Activated naive CD4-positive, alpha-beta T cell treated with anti-CD3 and anti-CD28 coated beads, Interleukin-2, amount 50 U/mL, for 24 hours (primary cell): ENCODE measurements around the gene LCN6.

Experiments
- H3K27ac Mint-ChIP-seq: one replicate; pipeline ENCODE4 v1.8.0; 2021; ENCODE audit warnings: mild to moderate bottlenecking, mixed read lengths
- H3K27me3 Mint-ChIP-seq: one replicate; pipeline ENCODE4 v1.8.0; 2021; ENCODE audit warnings: mixed read lengths
- H3K36me3 Mint-ChIP-seq: one replicate; pipeline ENCODE4 v1.8.0; 2021; ENCODE audit warnings: mixed read lengths
- H3K4me1 Mint-ChIP-seq: one replicate; pipeline ENCODE4 v1.8.0; 2021; ENCODE audit warnings: mixed read lengths
- H3K4me3 Mint-ChIP-seq: one replicate; pipeline ENCODE4 v1.8.0; 2021; ENCODE audit warnings: mild to moderate bottlenecking, mixed read lengths
- H3K9me3 Mint-ChIP-seq: one replicate; pipeline ENCODE4 v1.8.0; 2021; ENCODE audit warnings: mixed read lengths

Gene LCN6

GRCh38 chr9:136728548-136729123 is 19.7 kb downstream of the LCN6 start:
- Mint-ChIP-seq H3K4me3 (peak overlapping the region; percentile 60), H3K27me3 (no peaks in the 10 kb centered on the region), H3K4me1 (peaks cover 27% of the 10 kb centered on the region), H3K27ac (no peak overlapping the region), H3K36me3 (peaks cover 12% of the 10 kb centered on the region), H3K9me3 (no peaks in the 10 kb centered on the region)

- H3K27me3 Mint-ChIP-seq: no peaks in the 10 kb centered on the region
- peak overlapping the region; percentile 49 for H3K4me3 Mint-ChIP-seq
- H3K4me1 Mint-ChIP-seq: peaks cover 27% of the 10 kb centered on the region
These were observed 20.2 kb downstream of the LCN6 start for GRCh38 chr9:136728080-136728547.

GRCh38 chr9:136726631-136727191 is 21.6 kb downstream of the LCN6 start:
- no peaks in the 10 kb centered on the region for H3K27me3 Mint-ChIP-seq
- H3K4me3 Mint-ChIP-seq: peak overlapping the region; percentile 100
- H3K27ac Mint-ChIP-seq: peak overlapping the region; percentile 100
- H3K36me3 Mint-ChIP-seq: peaks cover 12% of the 10 kb centered on the region
- no peaks in the 10 kb centered on the region for H3K9me3 Mint-ChIP-seq
- H3K4me1 Mint-ChIP-seq: peaks cover 20% of the 10 kb centered on the region

More at GRCh38 chr9:136728080-136728547, 20.2 kb downstream of the LCN6 start:
- H3K9me3 Mint-ChIP-seq: no peaks in the 10 kb centered on the region
- peaks cover 12% of the 10 kb centered on the region for H3K36me3 Mint-ChIP-seq
- no peak overlapping the region for H3K27ac Mint-ChIP-seq

- Mint-ChIP-seq H3K27me3 (no peaks in the 10 kb centered on the region), H3K9me3 (no peaks in the 10 kb centered on the region), H3K4me1 (peaks cover 20% of the 10 kb centered on the region), H3K4me3 (peak overlapping the region; percentile 100), H3K27ac (peak overlapping the region; percentile 100), H3K36me3 (peaks cover 12% of the 10 kb centered on the region)
These were observed 22.2 kb downstream of the LCN6 start for GRCh38 chr9:136726118-136726517.

GRCh38 chr9:136725612-136726011 is 22.7 kb downstream of the LCN6 start:
- H3K27ac Mint-ChIP-seq: peak overlapping the region; percentile 70

GRCh38 chr9:136724772-136725171 is 23.6 kb downstream of the LCN6 start:
- H3K4me3 Mint-ChIP-seq: peak overlapping the region; percentile 36
- H3K27ac Mint-ChIP-seq: no peak overlapping the region
- H3K4me1 Mint-ChIP-seq: peaks cover 20% of the 10 kb centered on the region
- H3K36me3 Mint-ChIP-seq: peaks cover 12% of the 10 kb centered on the region
- H3K9me3 Mint-ChIP-seq: no peaks in the 10 kb centered on the region
- no peaks in the 10 kb centered on the region for H3K27me3 Mint-ChIP-seq

More at GRCh38 chr9:136725612-136726011, 22.7 kb downstream of the LCN6 start:
- H3K4me1 Mint-ChIP-seq: peaks cover 20% of the 10 kb centered on the region
- peaks cover 12% of the 10 kb centered on the region for H3K36me3 Mint-ChIP-seq
- no peaks in the 10 kb centered on the region for H3K27me3 Mint-ChIP-seq
- H3K4me3 Mint-ChIP-seq: peak overlapping the region; percentile 100
- H3K9me3 Mint-ChIP-seq: no peaks in the 10 kb centered on the region

GRCh38 chr9:136723989-136724388 is 24.3 kb downstream of the LCN6 start:
- Mint-ChIP-seq H3K4me3 (no peak overlapping the region), H3K9me3 (no peaks in the 10 kb centered on the region), H3K36me3 (peaks cover 12% of the 10 kb centered on the region), H3K27me3 (no peaks in the 10 kb centered on the region), H3K27ac (peak overlapping the region; percentile 81), H3K4me1 (peaks cover 20% of the 10 kb centered on the region)

GRCh38 chr9:136723362-136723976 is 24.9 kb downstream of the LCN6 start:
- no peaks in the 10 kb centered on the region for H3K27me3 Mint-ChIP-seq
- H3K4me1 Mint-ChIP-seq: peaks cover 20% of the 10 kb centered on the region
- H3K9me3 Mint-ChIP-seq: no peaks in the 10 kb centered on the region
- peak overlapping the region; percentile 55 for H3K27ac Mint-ChIP-seq
- H3K36me3 Mint-ChIP-seq: peaks cover 12% of the 10 kb centered on the region
- peak overlapping the region; percentile 53 for H3K4me3 Mint-ChIP-seq

- Mint-ChIP-seq H3K27me3 (no peaks in the 10 kb centered on the region), H3K9me3 (no peaks in the 10 kb centered on the region), H3K4me1 (peaks cover 20% of the 10 kb centered on the region), H3K36me3 (peaks cover 12% of the 10 kb centered on the region), H3K27ac (peak overlapping the region; percentile 35), H3K4me3 (no peak overlapping the region)
These were observed 25.4 kb downstream of the LCN6 start for GRCh38 chr9:136722969-136723356.

GRCh38 chr9:136722093-136722968 is 26.0 kb downstream of the LCN6 start:
- Mint-ChIP-seq H3K27ac (no peak overlapping the region), H3K4me1 (peaks cover 20% of the 10 kb centered on the region), H3K36me3 (peaks cover 12% of the 10 kb centered on the region), H3K4me3 (no peak overlapping the region), H3K27me3 (no peaks in the 10 kb centered on the region), H3K9me3 (no peaks in the 10 kb centered on the region)

GRCh38 chr9:136721339-136722092 is 26.8 kb downstream of the LCN6 start:
- Mint-ChIP-seq H3K27me3 (no peaks in the 10 kb centered on the region), H3K27ac (no peak overlapping the region), H3K4me1 (peaks cover 15% of the 10 kb centered on the region)

GRCh38 chr9:136720898-136721338 is 27.4 kb downstream of the LCN6 start:
- Mint-ChIP-seq H3K9me3 (no peaks in the 10 kb centered on the region), H3K27ac (no peak overlapping the region), H3K4me1 (peaks cover 13% of the 10 kb centered on the region), H3K27me3 (no peaks in the 10 kb centered on the region), H3K36me3 (peaks cover 5% of the 10 kb centered on the region), H3K4me3 (no peak overlapping the region)

More at GRCh38 chr9:136721339-136722092, 26.8 kb downstream of the LCN6 start:
- peaks cover 7% of the 10 kb centered on the region for H3K36me3 Mint-ChIP-seq
- no peaks in the 10 kb centered on the region for H3K9me3 Mint-ChIP-seq
- H3K4me3 Mint-ChIP-seq: no peak overlapping the region

- Mint-ChIP-seq H3K9me3 (no peaks in the 10 kb centered on the region), H3K36me3 (peaks cover 5% of the 10 kb centered on the region), H3K4me1 (peaks cover 9% of the 10 kb centered on the region), H3K27me3 (no peaks in the 10 kb centered on the region), H3K27ac (no peak overlapping the region), H3K4me3 (no peak overlapping the region)
These were observed 28.0 kb downstream of the LCN6 start for GRCh38 chr9:136720251-136720897.

- H3K4me3 Mint-ChIP-seq: no peak overlapping the region
- peaks cover 4% of the 10 kb centered on the region for H3K4me1 Mint-ChIP-seq
- no peak overlapping the region for H3K27ac Mint-ChIP-seq
- H3K27me3 Mint-ChIP-seq: no peaks in the 10 kb centered on the region
- H3K36me3 Mint-ChIP-seq: peaks cover 4% of the 10 kb centered on the region
- H3K9me3 Mint-ChIP-seq: no peaks in the 10 kb centered on the region
These were observed 29.0 kb downstream of the LCN6 start for GRCh38 chr9:136719195-136719880.
